SK-N-SH (cell line): ENCODE data around the gene TBC1D13. TPM values are rescaled to one million over a fixed set of nuclear protein-coding genes. Genes with fewer than 3 reads are reported as not detected.

ENCODE experiments used
- CTCF ChIA-PET: fragments of 300-600, 350-600 bp; formaldehyde crosslinking; extraction: SDS; loops from one replicate; lab custom pipeline; 2021; lab: Yijun Ruan, JAX
- POLR2A ChIA-PET: fragments of 350-600 bp; sonication (Branson Sonifier 250); formaldehyde crosslinking; extraction: SDS; loops from one replicate; lab custom pipeline; 2020; ENCODE audit warnings: antibody characterized with exemption, inconsistent platforms; lab: Yijun Ruan, JAX
- DNase-seq: peaks from one replicate; pipeline ENCODE4 v3.0.0; 2012
- H2AFZ ChIP-seq: fragments of 200-600 bp; sonication (generic); 2 replicates; pipeline ENCODE4 v1.8.1; 2016; ENCODE audit warnings: antibody characterized with exemption, mild to moderate bottlenecking, low read depth
- H3F3A ChIP-seq: fragments of 200-600 bp; sonication (generic); replicated peaks from 2 replicates; pipeline ENCODE3; 2016; ENCODE audit warnings: antibody characterized with exemption, mild to moderate bottlenecking; ENCODE audit not compliant: insufficient read depth
- H3K27ac ChIP-seq, 2 experiments: fragments of 200-500 bp in 1 of 2; fragments of 200-600 bp in 1 of 2; sonication (Bioruptor generic) in 1 of 2; sonication (generic), shearing (Covaris generic) in 1 of 2; 2 replicates each; pipeline versions ENCODE4 v1.5.1 to v1.6.1; 2014 to 2016; ENCODE audit warnings: low read depth in 2 of 2, inconsistent platforms in 1 of 2, low read length in 1 of 2, mild to moderate bottlenecking in 1 of 2, mixed read lengths in 1 of 2
- H3K27me3 ChIP-seq: fragments of 200-600 bp; sonication (generic), shearing (Covaris generic); 2 replicates; pipeline ENCODE4 v1.6.1; 2016; ENCODE audit warnings: mixed run types; ENCODE audit not compliant: insufficient read depth
- H3K36me3 ChIP-seq, 2 experiments: fragments of 200-500 bp in 1 of 2; fragments of 200-600 bp in 1 of 2; sonication (Bioruptor generic) in 1 of 2; sonication (generic) in 1 of 2; replicated peaks in 1 of 2; 2 replicates each; pipeline versions ENCODE3 to v1.5.1; 2014 to 2016; ENCODE audit warnings: low read length in 1 of 2, mild to moderate bottlenecking in 1 of 2; ENCODE audit not compliant: insufficient read depth in 2 of 2, control insufficient read depth in 1 of 2
- H3K4me1 ChIP-seq, 2 experiments: fragments of 200-500 bp in 1 of 2; fragments of 200-600 bp in 1 of 2; sonication (Bioruptor generic) in 1 of 2; sonication (generic), shearing (Covaris generic) in 1 of 2; 2 replicates each; pipeline versions ENCODE4 v1.5.1 to v1.6.1; 2014 to 2016; ENCODE audit warnings: low read depth in 1 of 2, low read length in 1 of 2, mixed run types in 1 of 2; ENCODE audit not compliant: insufficient read depth in 2 of 2, control insufficient read depth in 1 of 2
- H3K4me2 ChIP-seq: fragments of 200-600 bp; sonication (generic), shearing (Covaris generic); 2 replicates; pipeline ENCODE4 v1.6.1; 2017; ENCODE audit warnings: mixed run types
- H3K4me3 ChIP-seq, 2 experiments: fragments of 200-500 bp in 1 of 2; fragments of 200-600 bp in 1 of 2; sonication (Bioruptor generic) in 1 of 2; sonication (generic), shearing (Covaris generic) in 1 of 2; 2 replicates each; pipeline versions ENCODE4 v1.5.1 to v1.8.1; 2014 to 2016; ENCODE audit warnings: low read depth in 2 of 2, inconsistent platforms in 1 of 2, low read length in 1 of 2, mild to moderate bottlenecking in 1 of 2, mixed read lengths in 1 of 2, moderate library complexity in 1 of 2
- H3K79me2 ChIP-seq: fragments of 200-600 bp; sonication (generic); 2 replicates; pipeline ENCODE4 v1.8.1; 2017; ENCODE audit warnings: mild to moderate bottlenecking; ENCODE audit not compliant: insufficient read depth
- H3K9ac ChIP-seq: fragments of 200-600 bp; sonication (generic); 2 replicates; pipeline ENCODE4 v1.6.1; 2017; ENCODE audit warnings: mixed run types
- H3K9me2 ChIP-seq: fragments of 200-600 bp; sonication (generic); 2 replicates; pipeline ENCODE4 v1.6.1; 2017; ENCODE audit warnings: mixed run types
- H3K9me3 ChIP-seq: fragments of 200-600 bp; sonication (generic); 2 replicates; pipeline ENCODE4 v1.6.1; 2017; ENCODE audit warnings: mixed run types, mild to moderate bottlenecking, moderate library complexity
- H4K20me1 ChIP-seq: fragments of 200-600 bp; sonication (generic); 2 replicates; pipeline ENCODE4 v1.6.1; 2017; ENCODE audit warnings: mild to moderate bottlenecking, mixed run types; ENCODE audit not compliant: insufficient read depth
- CHD2 ChIP-seq: fragments of 150-350 bp; IDR thresholded peaks from 2 replicates; pipeline ENCODE4 v1.6.1; 2018; ENCODE audit warnings: low read length; ENCODE audit not compliant: partially characterized antibody
- EP300 ChIP-seq, 2 experiments: IDR thresholded peaks; 2 replicates each; pipeline versions ENCODE4 v1.4.0 to v1.6.1; 2012; ENCODE audit warnings: borderline replicate concordance in 1 of 2, low read depth in 1 of 2, low read length in 1 of 2
- FOSL2 ChIP-seq: IDR thresholded peaks from 2 replicates; pipeline ENCODE4 v1.4.0; 2012; ENCODE audit warnings: low read depth, mild to moderate bottlenecking, moderate library complexity, borderline replicate concordance
- FOXM1 ChIP-seq: IDR thresholded peaks from 2 replicates; pipeline ENCODE4 v1.4.0; 2012; ENCODE audit warnings: low read depth, mild to moderate bottlenecking
- GABPA ChIP-seq: IDR thresholded peaks from 2 replicates; pipeline ENCODE4 v1.4.0; 2012; ENCODE audit warnings: low read depth, mild to moderate bottlenecking
- IRF3 ChIP-seq: fragments of 150-350 bp; IDR thresholded peaks from 2 replicates; pipeline ENCODE4 v1.6.1; 2016; ENCODE audit warnings: mild to moderate bottlenecking, low read depth, low read length
- MEF2A ChIP-seq: IDR thresholded peaks from 2 replicates; pipeline ENCODE4 v1.4.0; 2012; ENCODE audit warnings: low read depth, borderline replicate concordance
- MXI1 ChIP-seq: IDR thresholded peaks from 2 replicates; pipeline ENCODE4 v1.6.1; 2012; ENCODE audit warnings: mild to moderate bottlenecking, low read depth, low read length, improper control_type of control experiment
- NFIC ChIP-seq: IDR thresholded peaks from 2 replicates; pipeline ENCODE4 v1.4.0; 2012; ENCODE audit warnings: borderline replicate concordance
- RAD21 ChIP-seq: IDR thresholded peaks from 2 replicates; pipeline ENCODE4 v1.6.1; 2012; ENCODE audit warnings: mild to moderate bottlenecking, low read length
- RFX5 ChIP-seq: IDR thresholded peaks from 2 replicates; pipeline ENCODE4 v1.6.1; 2012; ENCODE audit warnings: mild to moderate bottlenecking, improper control_type of control experiment, low read length
- RXRA ChIP-seq: IDR thresholded peaks from 2 replicates; pipeline ENCODE4 v1.4.0; 2012; ENCODE audit warnings: low read depth, mild to moderate bottlenecking, borderline replicate concordance
- SIN3A ChIP-seq: IDR thresholded peaks from 2 replicates; pipeline ENCODE4 v1.6.1; 2012; ENCODE audit warnings: low read depth, mild to moderate bottlenecking, low read length, moderate library complexity, borderline replicate concordance
- TAF1 ChIP-seq: IDR thresholded peaks from 2 replicates; pipeline ENCODE4 v1.6.1; 2012; ENCODE audit warnings: low read depth, mild to moderate bottlenecking, low read length, moderate library complexity, borderline replicate concordance
- TCF12 ChIP-seq: IDR thresholded peaks from 2 replicates; pipeline ENCODE4 v1.4.0; 2012
- ZBTB33 ChIP-seq: IDR thresholded peaks from 2 replicates; pipeline ENCODE4 v1.4.0; 2012; ENCODE audit warnings: low read depth, borderline replicate concordance
- WGBS: methylation state at CpG from one replicate; pipeline ENCODE4 v1.1.6; 2017; ENCODE audit warnings: low lambda C conversion rate; 5-methylcytosine and 5-hydroxymethylcytosine counted together
- polyA plus RNA-seq, 3 experiments: library from polyadenylated mRNA; depleted of rRNA; stranded (reverse); fragments of >200 nt; gene quantifications; 2 replicates each; pipeline ENCODE4 v1.2.3, GENCODE V29; 2012
- TF ChIP-seq, protein P1 (sequence below): IDR thresholded peaks from 2 replicates; pipeline ENCODE4; 2012
- TF ChIP-seq, protein P2 (sequence below): fragments of 150-350 bp; IDR thresholded peaks from 2 replicates; pipeline ENCODE4 v1.6.1; 2017; ENCODE audit warnings: antibody characterized with exemption, low read length, low read depth, borderline replicate concordance
- TF ChIP-seq, protein P3 (sequence below): fragments of 200-600 bp; sonication (generic); IDR thresholded peaks from 2 replicates; pipeline ENCODE4 v1.6.1; 2017; ENCODE audit warnings: antibody characterized with exemption, mild to moderate bottlenecking, moderate library complexity

Gene TBC1D13
- polyA plus RNA-seq, 1 of the 3 experiments (the other 2 are of a cell fraction) = 19.1 TPM

- TF ChIP-seq, protein P1, sequence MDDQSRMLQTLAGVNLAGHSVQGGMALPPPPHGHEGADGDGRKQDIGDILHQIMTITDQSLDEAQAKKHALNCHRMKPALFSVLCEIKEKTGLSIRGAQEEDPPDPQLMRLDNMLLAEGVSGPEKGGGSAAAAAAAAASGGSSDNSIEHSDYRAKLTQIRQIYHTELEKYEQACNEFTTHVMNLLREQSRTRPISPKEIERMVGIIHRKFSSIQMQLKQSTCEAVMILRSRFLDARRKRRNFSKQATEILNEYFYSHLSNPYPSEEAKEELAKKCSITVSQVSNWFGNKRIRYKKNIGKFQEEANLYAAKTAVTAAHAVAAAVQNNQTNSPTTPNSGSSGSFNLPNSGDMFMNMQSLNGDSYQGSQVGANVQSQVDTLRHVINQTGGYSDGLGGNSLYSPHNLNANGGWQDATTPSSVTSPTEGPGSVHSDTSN = no peak
- TF ChIP-seq NFIC (no peak), TCF12 (no peak), RAD21 (no peak), MEF2A (no peak), RXRA (no peak), SIN3A (no peak), FOXM1 (no peak), MXI1 (no peak), TAF1 (no peak), RFX5 (no peak), EP300 (IDR thresholded peaks at IDR 0.05; ENCODE audit: borderline replicate concordance in 1 of 2, low read depth in 1 of 2, low read length in 1 of 2) (no peak), CHD2 (no peak), FOSL2 (no peak), IRF3 (no peak), ZBTB33 (no peak), GABPA (no peak)
- TF ChIP-seq, protein P2, sequence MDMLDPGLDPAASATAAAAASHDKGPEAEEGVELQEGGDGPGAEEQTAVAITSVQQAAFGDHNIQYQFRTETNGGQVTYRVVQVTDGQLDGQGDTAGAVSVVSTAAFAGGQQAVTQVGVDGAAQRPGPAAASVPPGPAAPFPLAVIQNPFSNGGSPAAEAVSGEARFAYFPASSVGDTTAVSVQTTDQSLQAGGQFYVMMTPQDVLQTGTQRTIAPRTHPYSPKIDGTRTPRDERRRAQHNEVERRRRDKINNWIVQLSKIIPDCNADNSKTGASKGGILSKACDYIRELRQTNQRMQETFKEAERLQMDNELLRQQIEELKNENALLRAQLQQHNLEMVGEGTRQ = no peak
- TF ChIP-seq, protein P3, sequence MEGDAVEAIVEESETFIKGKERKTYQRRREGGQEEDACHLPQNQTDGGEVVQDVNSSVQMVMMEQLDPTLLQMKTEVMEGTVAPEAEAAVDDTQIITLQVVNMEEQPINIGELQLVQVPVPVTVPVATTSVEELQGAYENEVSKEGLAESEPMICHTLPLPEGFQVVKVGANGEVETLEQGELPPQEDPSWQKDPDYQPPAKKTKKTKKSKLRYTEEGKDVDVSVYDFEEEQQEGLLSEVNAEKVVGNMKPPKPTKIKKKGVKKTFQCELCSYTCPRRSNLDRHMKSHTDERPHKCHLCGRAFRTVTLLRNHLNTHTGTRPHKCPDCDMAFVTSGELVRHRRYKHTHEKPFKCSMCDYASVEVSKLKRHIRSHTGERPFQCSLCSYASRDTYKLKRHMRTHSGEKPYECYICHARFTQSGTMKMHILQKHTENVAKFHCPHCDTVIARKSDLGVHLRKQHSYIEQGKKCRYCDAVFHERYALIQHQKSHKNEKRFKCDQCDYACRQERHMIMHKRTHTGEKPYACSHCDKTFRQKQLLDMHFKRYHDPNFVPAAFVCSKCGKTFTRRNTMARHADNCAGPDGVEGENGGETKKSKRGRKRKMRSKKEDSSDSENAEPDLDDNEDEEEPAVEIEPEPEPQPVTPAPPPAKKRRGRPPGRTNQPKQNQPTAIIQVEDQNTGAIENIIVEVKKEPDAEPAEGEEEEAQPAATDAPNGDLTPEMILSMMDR = no peak
- no peak overlapping the region for H3K4me2 ChIP-seq
- no peaks in the 10 kb centered on the region for H3K9me2 ChIP-seq
- no peaks in the 10 kb centered on the region for H4K20me1 ChIP-seq
- no peak for DNase-seq
- no peaks in the 10 kb centered on the region for H3F3A ChIP-seq
- WGBS = 93% methylated on average over 4 of the region's 4 CpGs
- H3K9me3 ChIP-seq = no peaks in the 10 kb centered on the region
- no peaks in the 10 kb centered on the region for H3K79me2 ChIP-seq
- POLR2A ChIA-PET = no interaction called here
- H3K4me1 ChIP-seq = no peaks in the 10 kb centered on the region
- no peak overlapping the region for H3K27ac ChIP-seq
- no peak overlapping the region for H3K4me3 ChIP-seq
- no peak overlapping the region for H2AFZ ChIP-seq
- no peak overlapping the region for H3K9ac ChIP-seq
- H3K36me3 ChIP-seq = peaks cover 41 to 45% of the 10 kb centered on the region in 2 experiments
- CTCF ChIA-PET = interaction anchor here (1.5 kb wide), 1 partner anchor 16 kb away, joined by 7 read pairs; the partner anchor contains the start of gene ENDOG
- H3K27me3 ChIP-seq = no peaks in the 10 kb centered on the region
Observed at GRCh38 chr9:128802482-128802881, 15.4 kb downstream of the TBC1D13 start.
